Hematopoietic multipotent progenitor cell treated with erythropoietin and hydrocortisone succinate and interleukin-3 and kit ligand, for 17 days (in vitro differentiated cells): ENCODE results near the gene CSF3R.

Source experiments
- DNase-seq: peaks from one replicate; pipeline ENCODE4 v3.0.0-alpha.2; 2015; ENCODE audit warnings: low spot score

The CSF3R gene

GRCh38 chr1:36419569-36419968 is 63.1 kb downstream of the CSF3R start:
- no peak for DNase-seq

GRCh38 chr1:36419140-36419539 is 63.6 kb downstream of the CSF3R start:
- DNase-seq, result no peak

- DNase-seq, result no peak
Measured at GRCh38 chr1:36417931-36418330, 64.8 kb downstream of the CSF3R start.
